Thyroid gland (tissue), 4 donors: ENCODE data around the gene TRIAP1. TPM values are rescaled to one million over a fixed set of nuclear protein-coding genes. Genes with fewer than 3 reads are reported as not detected.

ENCODE experiments used
- DNase-seq, 2 donors: peaks; one replicate each; pipeline ENCODE4 v3.0.0-alpha.2; 2019
- H3K27ac ChIP-seq, 3 donors: fragments of 200-600 bp; sonication (generic); 1 replicate in 2 of 3; 2 replicates in 1 of 3; pipeline ENCODE4 v1.5.1; 2016 to 2019; ENCODE audit warnings: mild to moderate bottlenecking in 1 of 3, moderate library complexity in 1 of 3
- H3K27me3 ChIP-seq: fragments of 200-600 bp; sonication (generic); one replicate; pipeline ENCODE4 v1.5.1; 2019
- H3K36me3 ChIP-seq, 2 donors: fragments of 200-600 bp; sonication (generic); one replicate each; pipeline ENCODE4 v1.5.1; 2016 to 2019
- H3K4me1 ChIP-seq, 2 donors: fragments of 200-600 bp; sonication (generic); one replicate each; pipeline ENCODE4 v1.5.1; 2017 to 2019
- H3K4me3 ChIP-seq, 3 donors: fragments of 200-600 bp; sonication (generic); replicated peaks in 1 of 3; 1 replicate in 2 of 3; 2 replicates in 1 of 3; pipeline ENCODE4 v1.5.1; 2016; ENCODE audit warnings: mild to moderate bottlenecking in 1 of 3
- H3K9me3 ChIP-seq: fragments of 200-600 bp; sonication (generic); one replicate; pipeline ENCODE4 v1.5.1; 2017
- CTCF ChIP-seq, 6 experiments: fragments of 200-600 bp in 3 of 6; fragments of 450-650 bp in 3 of 6; sonication (generic) in 3 of 6; IDR thresholded peaks; one replicate each; pipeline ENCODE4 v1.5.1; 2016 to 2019; ENCODE audit warnings: antibody characterized with exemption in 6 of 6, mild to moderate bottlenecking in 2 of 6, inconsistent platforms in 1 of 6, moderate library complexity in 1 of 6
- POLR2A ChIP-seq, 2 donors: fragments of 450-650 bp; IDR thresholded peaks; one replicate each; pipeline ENCODE4 v1.6.1; 2017; ENCODE audit warnings: antibody characterized with exemption in 2 of 2, mild to moderate bottlenecking in 2 of 2, moderate library complexity in 1 of 2
- WGBS, 2 donors: methylation state at CpG; one replicate each; pipeline ENCODE4 v1.1.5; 2017; 5-methylcytosine and 5-hydroxymethylcytosine counted together
- intact Hi-C: fragments of 100-400 bp; cut with DNase I; formaldehyde crosslinking; loops from one replicate; pipeline ENCODE4 v1.15.1; 2023
- total RNA-seq, 4 donors: library from RNA; depleted of rRNA; stranded (reverse); fragments of >200 nt; gene quantifications; one replicate each; pipeline ENCODE4 v1.2.3, GENCODE V29; 2016

Gene TRIAP1
- total RNA-seq, 4 donors from 2014 or later = 8.1 to 15.2 (median 12.2) TPM

GRCh38 chr12:120463712-120464111, 17.5 kb upstream of the TRIAP1 start:
- 88 to 95% methylated on average over 5 of the region's 5 CpGs for WGBS, 2 donors
- no peak overlapping the region for H3K27ac ChIP-seq
- H3K27me3 ChIP-seq = no peaks in the 10 kb centered on the region
- intact Hi-C loops = no loop called here
- no peak for DNase-seq
- H3K4me3 ChIP-seq = no peak overlapping the region
- TF ChIP-seq CTCF (IDR thresholded peaks at IDR 0.05) (no peak), POLR2A (IDR thresholded peaks at IDR 0.05) (no peak)
- peaks cover 61 to 62% of the 10 kb centered on the region in 2 donors for H3K36me3 ChIP-seq
- H3K9me3 ChIP-seq = no peaks in the 10 kb centered on the region
- H3K4me1 ChIP-seq = peaks cover 5 to 6% of the 10 kb centered on the region in 2 donors

DNA sequence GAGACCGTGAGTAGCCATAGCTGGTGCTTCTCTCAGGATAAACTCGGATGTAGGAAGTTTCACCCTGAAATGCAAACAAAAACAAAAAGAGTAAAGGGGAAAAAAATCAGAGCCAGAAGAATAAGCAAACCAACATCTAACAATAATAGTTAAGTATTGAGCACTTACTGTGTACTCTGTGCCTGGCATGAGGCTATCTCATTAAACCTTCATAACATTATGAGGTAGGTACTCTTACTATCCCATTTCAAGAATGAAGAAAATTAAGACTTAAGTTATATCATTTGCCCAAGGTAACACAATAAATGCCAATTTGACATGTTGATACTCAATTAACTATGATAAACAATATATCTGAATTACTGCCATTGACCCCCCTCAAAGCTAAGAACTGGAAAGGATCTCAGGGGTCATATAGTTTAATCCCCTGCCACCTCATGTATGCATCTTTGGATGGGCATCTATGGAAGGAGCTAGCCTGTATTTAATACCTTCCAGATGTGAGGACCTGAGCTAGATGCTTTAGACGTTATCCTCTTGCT, 16.0 kb upstream of the TRIAP1 start:
- Histone ChIP-seq H3K4me3 (no peak overlapping the region), H3K36me3 (peaks cover 65 to 72% of the 10 kb centered on the region in 2 donors), H3K27ac (no peak overlapping the region), H3K27me3 (no peaks in the 10 kb centered on the region), H3K4me1 (peaks cover 0 to 3% of the 10 kb centered on the region in 2 donors), H3K9me3 (no peaks in the 10 kb centered on the region)
- WGBS, 2 donors = 86 to 87% methylated on average over 3 of the region's 3 CpGs
- TF ChIP-seq POLR2A (IDR thresholded peaks at IDR 0.05) (no peak), CTCF (IDR thresholded peaks at IDR 0.05) (no peak)
- DNase-seq = no peak
- intact Hi-C loops = no loop called here

GRCh38 chr12:120460157-120460556, 14.0 kb upstream of the TRIAP1 start:
- 94 to 98% methylated on average over 3 of the region's 3 CpGs for WGBS, 2 donors
- TF ChIP-seq POLR2A (IDR thresholded peaks at IDR 0.05) = no peak
- no peak for TF ChIP-seq CTCF (IDR thresholded peaks at IDR 0.05)
- no peak overlapping the region for H3K27ac ChIP-seq
- no peaks in the 10 kb centered on the region for H3K4me1 ChIP-seq
- H3K9me3 ChIP-seq = no peaks in the 10 kb centered on the region
- H3K4me3 ChIP-seq = no peak overlapping the region
- peaks cover 69 to 70% of the 10 kb centered on the region in 2 donors for H3K36me3 ChIP-seq
- H3K27me3 ChIP-seq = no peaks in the 10 kb centered on the region
- no peak for DNase-seq
- intact Hi-C loops = no loop called here

DNA sequence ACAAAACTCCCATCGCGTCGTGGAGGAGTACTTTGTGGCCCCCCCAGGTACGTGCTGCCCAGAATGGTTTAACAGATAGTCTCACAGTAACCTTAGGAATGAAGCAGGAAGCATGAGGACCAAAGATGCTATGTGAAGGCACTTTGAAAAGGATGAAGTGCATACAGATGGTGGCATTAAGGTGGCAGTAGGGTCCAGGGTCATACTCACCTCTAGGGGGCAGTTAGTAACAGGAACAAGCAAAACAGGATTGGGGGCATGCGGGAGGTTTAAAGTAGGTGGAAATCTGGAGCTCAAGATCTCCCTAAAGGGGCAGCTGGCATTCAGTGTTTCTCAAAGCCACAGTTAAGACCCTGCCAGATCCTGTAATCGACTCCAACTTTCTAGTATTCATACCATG, 10.9 kb upstream of the TRIAP1 start:
- no peak for DNase-seq
- peaks cover 38 to 40% of the 10 kb centered on the region in 2 donors for H3K36me3 ChIP-seq
- H3K4me3 ChIP-seq = no peak overlapping the region
- H3K9me3 ChIP-seq = no peaks in the 10 kb centered on the region
- TF ChIP-seq POLR2A (IDR thresholded peaks at IDR 0.05) (no peak), CTCF (IDR thresholded peaks at IDR 0.05) (no peak)
- H3K4me1 ChIP-seq = no peaks in the 10 kb centered on the region
- intact Hi-C loops = no loop called here
- H3K27me3 ChIP-seq = no peaks in the 10 kb centered on the region
- H3K27ac ChIP-seq = no peak overlapping the region
- 87% methylated on average over 6 of the region's 6 CpGs for WGBS, 2 donors

DNA sequence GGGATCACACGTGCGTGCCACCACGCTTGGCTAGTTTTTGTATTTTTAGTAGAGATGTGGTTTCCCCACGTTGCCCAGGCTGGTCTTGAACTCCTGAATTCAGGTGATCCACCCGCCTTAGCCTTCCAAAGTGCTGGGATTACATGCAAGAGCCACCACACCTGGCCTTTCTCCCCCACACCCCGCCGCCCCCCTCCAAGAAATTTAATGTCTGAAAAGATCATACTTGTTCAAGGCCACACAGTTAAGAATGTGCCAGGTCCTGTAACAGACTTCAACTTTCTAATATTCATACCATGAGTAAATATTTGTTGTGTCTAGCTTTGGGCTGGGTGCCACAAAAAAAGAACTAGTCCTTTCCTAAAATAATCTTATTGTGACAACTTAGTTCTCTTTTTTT, 9.1 kb upstream of the TRIAP1 start:
- 79 to 82% methylated on average over 7 of the region's 7 CpGs for WGBS, 2 donors
- Histone ChIP-seq H3K4me3 (no peak overlapping the region), H3K27me3 (no peaks in the 10 kb centered on the region), H3K27ac (no peak overlapping the region), H3K36me3 (peaks cover 24 to 26% of the 10 kb centered on the region in 2 donors), H3K9me3 (no peaks in the 10 kb centered on the region), H3K4me1 (no peaks in the 10 kb centered on the region)
- TF ChIP-seq CTCF (IDR thresholded peaks at IDR 0.05) (no peak), POLR2A (IDR thresholded peaks at IDR 0.05) (no peak)
- intact Hi-C loops = no loop called here
- DNase-seq = no peak
